Immature natural killer cell (primary cell): ENCODE measurements around the gene RUFY4. TPM values are rescaled to one million over a fixed set of nuclear protein-coding genes. Genes with fewer than 3 reads are reported as not detected.
"Not testable (repeated sequence)": the region's sequence is repeated elsewhere in the genome, so short reads cannot be mapped to it uniquely, and the experiment has no call there.

ENCODE experiments used
- DNase-seq, 3 donors: peaks; one replicate each; pipeline ENCODE4 v3.0.0; 2022; ENCODE audit warnings: mixed read lengths in 1 of 3
- H3K27ac Mint-ChIP-seq, 6 donors: one replicate each; pipeline ENCODE4 v1.8.0; 2020; ENCODE audit warnings: mixed read lengths in 6 of 6, mild to moderate bottlenecking in 5 of 6, inconsistent platforms in 4 of 6, moderate library complexity in 3 of 6
- H3K27me3 Mint-ChIP-seq, 3 donors: one replicate each; pipeline ENCODE4 v1.8.0; 2020 to 2021; ENCODE audit warnings: low read depth in 3 of 3, mild to moderate bottlenecking in 3 of 3, mixed read lengths in 3 of 3, moderate library complexity in 3 of 3, inconsistent platforms in 1 of 3
- H3K36me3 Mint-ChIP-seq, 3 donors: one replicate each; pipeline ENCODE4 v1.8.0; 2020; ENCODE audit warnings: mixed read lengths in 3 of 3, inconsistent platforms in 2 of 3, mild to moderate bottlenecking in 2 of 3
- H3K4me1 Mint-ChIP-seq, 2 donors: one replicate each; pipeline ENCODE4 v1.8.0; 2020; ENCODE audit warnings: inconsistent platforms in 2 of 2, mild to moderate bottlenecking in 2 of 2, mixed read lengths in 2 of 2, moderate library complexity in 1 of 2
- H3K4me3 Mint-ChIP-seq, 5 donors: one replicate each; pipeline ENCODE4 v1.8.0; 2020; ENCODE audit warnings: mild to moderate bottlenecking in 5 of 5, mixed read lengths in 5 of 5, inconsistent platforms in 3 of 5, moderate library complexity in 3 of 5
- H3K9me3 Mint-ChIP-seq, 6 donors: one replicate each; pipeline ENCODE4 v1.8.0; 2020; ENCODE audit warnings: mild to moderate bottlenecking in 6 of 6, mixed read lengths in 6 of 6, inconsistent platforms in 4 of 6, moderate library complexity in 3 of 6
- polyA plus RNA-seq, 3 donors: library from polyadenylated mRNA; unstranded; fragments of 300-500 nt; fragmentation: Illumina TruSeq; gene quantifications; one replicate each; pipeline ENCODE4 v1.2.3, GENCODE V29; 2021

Gene RUFY4
- polyA plus RNA-seq, 3 donors from 2014 or later: 0.50 TPM; not detected in 2

- Mint-ChIP-seq H3K27me3 (peaks cover 0 to 4% (median 0%) of the 10 kb centered on the region in 3 donors), H3K27ac (no peak overlapping the region), H3K4me3 (no peak overlapping the region), H3K4me1 (peaks cover 1 to 6% of the 10 kb centered on the region in 2 donors), H3K36me3 (no peaks in the 10 kb centered on the region), H3K9me3 (no peaks in the 10 kb centered on the region)
- DNase-seq: no peak
Measured at GRCh38 chr2:218095853-218096252, 26.8 kb downstream of the RUFY4 start.

GRCh38 chr2:218097975-218098374, 28.9 kb downstream of the RUFY4 start:
- Mint-ChIP-seq H3K27me3 (peaks cover 0 to 5% (median 0%) of the 10 kb centered on the region in 3 donors), H3K4me1 (peaks cover 10 to 17% of the 10 kb centered on the region in 2 donors), H3K9me3 (no peaks in the 10 kb centered on the region), H3K4me3 (no peak overlapping the region), H3K27ac (no peak overlapping the region), H3K36me3 (no peaks in the 10 kb centered on the region)
- DNase-seq: no peak

GRCh38 chr2:218108834-218109233, 39.8 kb downstream of the RUFY4 start:
- Mint-ChIP-seq H3K9me3 (peaks cover 0 to 11% (median 3%) of the 10 kb centered on the region in 6 donors), H3K36me3 (peaks cover 0 to 15% (median 0%) of the 10 kb centered on the region in 3 donors), H3K27me3 (peaks cover 3 to 15% (median 5%) of the 10 kb centered on the region in 3 donors)
- not testable (repeated sequence) for H3K27ac Mint-ChIP-seq, DNase-seq, H3K4me3 Mint-ChIP-seq, H3K4me1 Mint-ChIP-seq

- Mint-ChIP-seq H3K4me1 (peaks cover 24 to 26% of the 10 kb centered on the region in 2 donors), H3K9me3 (peaks cover 0 to 32% (median 19%) of the 10 kb centered on the region in 6 donors)
Measured at GRCh38 chr2:218121789-218122188, 52.7 kb downstream of the RUFY4 start.

GRCh38 chr2:218122286-218122685, 53.2 kb downstream of the RUFY4 start:
- Mint-ChIP-seq H3K4me1 (peaks cover 29 to 30% of the 10 kb centered on the region in 2 donors), H3K9me3 (peaks cover 0 to 27% (median 15%) of the 10 kb centered on the region in 6 donors), H3K36me3 (peaks cover 10 to 16% (median 12%) of the 10 kb centered on the region in 3 donors)
- H3K4me3 Mint-ChIP-seq, H3K27me3 Mint-ChIP-seq, H3K27ac Mint-ChIP-seq, DNase-seq: not testable (repeated sequence)

More at GRCh38 chr2:218121789-218122188, 52.7 kb downstream of the RUFY4 start:
- not testable (repeated sequence) for H3K27me3 Mint-ChIP-seq, H3K4me3 Mint-ChIP-seq, H3K27ac Mint-ChIP-seq, DNase-seq
- peaks cover 10 to 16% (median 14%) of the 10 kb centered on the region in 3 donors for H3K36me3 Mint-ChIP-seq

GRCh38 chr2:218123986-218124385, 54.9 kb downstream of the RUFY4 start:
- Mint-ChIP-seq H3K27me3 (peaks cover 0 to 4% (median 0%) of the 10 kb centered on the region in 3 donors), H3K36me3 (peaks cover 6 to 13% (median 12%) of the 10 kb centered on the region in 3 donors), H3K9me3 (peaks cover 0 to 22% (median 15%) of the 10 kb centered on the region in 6 donors), H3K4me1 (peaks cover 46 to 47% of the 10 kb centered on the region in 2 donors), H3K4me3 (no peak overlapping the region), H3K27ac (peak overlapping the region in 2 of 6 donors; percentile 10 to 95)
- DNase-seq: no peak

GRCh38 chr2:218125095-218125494, 56.0 kb downstream of the RUFY4 start:
- Mint-ChIP-seq H3K9me3 (peaks cover 0 to 22% (median 15%) of the 10 kb centered on the region in 6 donors), H3K4me1 (peaks cover 56 to 58% of the 10 kb centered on the region in 2 donors), H3K36me3 (peaks cover 6 to 13% (median 12%) of the 10 kb centered on the region in 3 donors), H3K27me3 (peaks cover 0 to 3% (median 2%) of the 10 kb centered on the region in 3 donors), H3K4me3 (peak overlapping the region; percentile 87 to 97 (median 90)), H3K27ac (peak overlapping the region; percentile 95 to 99 (median 96))
- peak; percentile 35 to 52 (median 43) for DNase-seq

- H3K27me3 Mint-ChIP-seq: peaks cover 0 to 3% (median 2%) of the 10 kb centered on the region in 3 donors
- H3K27ac Mint-ChIP-seq: peak within 1 kb of the TSS; percentile 95 to 99 (median 96)
- peaks cover 0 to 21% (median 15%) of the 10 kb centered on the region in 6 donors for H3K9me3 Mint-ChIP-seq
- H3K36me3 Mint-ChIP-seq: peaks cover 6 to 13% (median 12%) of the 10 kb centered on the region in 3 donors
- H3K4me1 Mint-ChIP-seq: peaks cover 62 to 64% of the 10 kb centered on the region in 2 donors
- peak within 1 kb of the TSS; percentile 87 to 97 (median 90) for H3K4me3 Mint-ChIP-seq
- DNase-seq: peak in 2 of 3 donors; percentile 29 to 31
Measured at GRCh38 chr2:218125626-218126080, 56.6 kb downstream of the RUFY4 start, which contains the start of gene CXCR2. Gene CXCR2 (plus strand): TSS chr2:218126028. CDS start chr2:218134802, 8,774 bp downstream.

- H3K36me3 Mint-ChIP-seq: peaks cover 9 to 10% (median 10%) of the 10 kb centered on the region in 3 donors
- peaks cover 84 to 87% of the 10 kb centered on the region in 2 donors for H3K4me1 Mint-ChIP-seq
- peak overlapping the region; percentile 93 to 99 (median 98) for H3K4me3 Mint-ChIP-seq
- H3K9me3 Mint-ChIP-seq: peaks cover 0 to 2% (median 0%) of the 10 kb centered on the region in 6 donors
- H3K27ac Mint-ChIP-seq: peak overlapping the region; percentile 95 to 100 (median 98)
- DNase-seq: no peak
- peaks cover 0 to 3% (median 2%) of the 10 kb centered on the region in 3 donors for H3K27me3 Mint-ChIP-seq
Measured at GRCh38 chr2:218127929-218128455, 58.9 kb downstream of the RUFY4 start.

- Mint-ChIP-seq H3K4me3 (peak overlapping the region; percentile 93 to 99 (median 98)), H3K4me1 (peaks cover 92 to 96% of the 10 kb centered on the region in 2 donors), H3K27me3 (peaks cover 0 to 3% (median 2%) of the 10 kb centered on the region in 3 donors), H3K36me3 (peaks cover 9 to 12% (median 11%) of the 10 kb centered on the region in 3 donors), H3K27ac (peak overlapping the region; percentile 95 to 100 (median 98)), H3K9me3 (no peaks in the 10 kb centered on the region)
- DNase-seq: peak; percentile 49 to 63 (median 62)
Measured at GRCh38 chr2:218128781-218129457, 59.9 kb downstream of the RUFY4 start.

- DNase-seq: peak in 1 of 3 donors; percentile 2
- Mint-ChIP-seq H3K36me3 (peaks cover 14 to 19% (median 17%) of the 10 kb centered on the region in 3 donors), H3K4me1 (peaks cover 94 to 97% of the 10 kb centered on the region in 2 donors), H3K4me3 (peak overlapping the region; percentile 93 to 99 (median 98)), H3K9me3 (no peaks in the 10 kb centered on the region), H3K27ac (peak overlapping the region; percentile 95 to 100 (median 98)), H3K27me3 (peaks cover 0 to 3% (median 2%) of the 10 kb centered on the region in 3 donors)
Measured at GRCh38 chr2:218129458-218130135, 60.5 kb downstream of the RUFY4 start.

- peak overlapping the region; percentile 95 to 100 (median 98) for H3K27ac Mint-ChIP-seq
- H3K27me3 Mint-ChIP-seq: peaks cover 0 to 3% (median 2%) of the 10 kb centered on the region in 3 donors
- H3K4me1 Mint-ChIP-seq: peaks cover 92 to 97% of the 10 kb centered on the region in 2 donors
- DNase-seq: peak; percentile 76 to 80 (median 79)
- H3K4me3 Mint-ChIP-seq: peak overlapping the region; percentile 93 to 99 (median 98)
- peaks cover 22 to 27% (median 25%) of the 10 kb centered on the region in 3 donors for H3K36me3 Mint-ChIP-seq
- no peaks in the 10 kb centered on the region for H3K9me3 Mint-ChIP-seq
Measured at GRCh38 chr2:218130377-218130776, 61.3 kb downstream of the RUFY4 start.

- Mint-ChIP-seq H3K4me3 (peak overlapping the region; percentile 93 to 99 (median 98)), H3K4me1 (peaks cover 92 to 97% of the 10 kb centered on the region in 2 donors), H3K27me3 (peaks cover 0 to 3% (median 3%) of the 10 kb centered on the region in 3 donors)
Measured at GRCh38 chr2:218130822-218131221, 61.8 kb downstream of the RUFY4 start.

More at GRCh38 chr2:218130822-218131221, 61.8 kb downstream of the RUFY4 start:
- Mint-ChIP-seq H3K9me3 (no peaks in the 10 kb centered on the region), H3K27ac (peak overlapping the region; percentile 95 to 100 (median 98)), H3K36me3 (peaks cover 27 to 31% (median 30%) of the 10 kb centered on the region in 3 donors)
- DNase-seq: no peak
